Keratinocyte (primary cell): ENCODE measurements around the gene ADAMTS2. TPM values are rescaled to one million over a fixed set of nuclear protein-coding genes. Genes with fewer than 3 reads are reported as not detected.

ENCODE experiments used
- DNase-seq: peaks from one replicate; pipeline ENCODE4 v3.0.0-alpha.2; 2011; ENCODE audit warnings: low read depth, missing footprints, low spot score
- FAIRE-seq: peaks from 2 replicates; lab custom pipeline; 2011; peaks lifted over from hg19 to GRCh38; lab: Jason Lieb, UNC
- H2AFZ ChIP-seq: 2 replicates; pipeline ENCODE4 v1.6.0; 2012; ENCODE audit warnings: low read length, control low read depth, inconsistent platforms; ENCODE audit not compliant: control insufficient read depth
- H3K27ac ChIP-seq: 2 replicates; pipeline ENCODE4 v1.5.1; 2011; ENCODE audit warnings: low read length; ENCODE audit not compliant: control insufficient read depth, insufficient read depth
- H3K27me3 ChIP-seq: 3 replicates; pipeline ENCODE4 v1.6.0; 2011; ENCODE audit warnings: low read length; ENCODE audit not compliant: control insufficient read depth, insufficient read depth; ENCODE audit errors: extremely low read depth
- H3K36me3 ChIP-seq, 2 experiments: 2 replicates in 1 of 2; 3 replicates in 1 of 2; pipeline ENCODE4 v1.5.1; 2011; ENCODE audit warnings: low read length in 2 of 2, mild to moderate bottlenecking in 1 of 2; ENCODE audit not compliant: control insufficient read depth in 2 of 2, insufficient read depth in 2 of 2; ENCODE audit errors: extremely low read depth in 1 of 2
- H3K4me1 ChIP-seq: 3 replicates; pipeline ENCODE4 v1.5.1; 2011; ENCODE audit warnings: low read length; ENCODE audit not compliant: control insufficient read depth, insufficient read depth; ENCODE audit errors: extremely low read depth
- H3K4me2 ChIP-seq: 3 replicates; pipeline ENCODE4 v1.6.0; 2011; ENCODE audit warnings: low read depth, low read length; ENCODE audit not compliant: control insufficient read depth, insufficient read depth; ENCODE audit errors: extremely low read depth
- H3K4me3 ChIP-seq, 3 experiments: fragments of 200-600 bp in 1 of 3; sonication (generic) in 1 of 3; 2 replicates in 2 of 3; 3 replicates in 1 of 3; pipeline ENCODE4 v1.5.1; 2011 to 2016; ENCODE audit warnings: low read length in 3 of 3, mild to moderate bottlenecking in 3 of 3, control low read depth in 2 of 3, inconsistent platforms in 1 of 3, low read depth in 1 of 3, mixed read lengths in 1 of 3, mixed run types in 1 of 3, moderate library complexity in 1 of 3; ENCODE audit not compliant: control insufficient read depth in 2 of 3, insufficient read depth in 2 of 3; ENCODE audit errors: extremely low read depth in 1 of 3
- H3K79me2 ChIP-seq: 2 replicates; pipeline ENCODE4 v1.6.0; 2012; ENCODE audit warnings: low read length; ENCODE audit not compliant: control insufficient read depth, insufficient read depth
- H3K9ac ChIP-seq: 3 replicates; pipeline ENCODE4 v1.6.0; 2011; ENCODE audit warnings: low read length; ENCODE audit not compliant: control insufficient read depth, insufficient read depth; ENCODE audit errors: extremely low read depth
- H3K9me1 ChIP-seq: 3 replicates; pipeline ENCODE4 v1.6.0; 2011; ENCODE audit warnings: low read length; ENCODE audit not compliant: control insufficient read depth, insufficient read depth; ENCODE audit errors: extremely low read depth
- H3K9me3 ChIP-seq: 2 replicates; pipeline ENCODE4 v1.5.1; 2012; ENCODE audit warnings: low read depth, low read length; ENCODE audit not compliant: control insufficient read depth
- H4K20me1 ChIP-seq: 3 replicates; pipeline ENCODE4 v1.6.0; 2011; ENCODE audit warnings: low read length; ENCODE audit not compliant: control insufficient read depth, insufficient read depth; ENCODE audit errors: extremely low read depth
- CTCF ChIP-seq, 3 experiments: IDR thresholded peaks in 1 of 3; conservative IDR thresholded peaks in 1 of 3; optimal IDR thresholded peaks in 1 of 3; 2 replicates in 2 of 3; 3 replicates in 1 of 3; pipeline versions ENCODE3 to v1.5.1; 2011; ENCODE audit warnings: low read length in 3 of 3, mild to moderate bottlenecking in 3 of 3, moderate library complexity in 2 of 3, control low read depth in 1 of 3, inconsistent platforms in 1 of 3; ENCODE audit not compliant: insufficient read depth in 2 of 3; ENCODE audit errors: extremely low read depth in 1 of 3
- EZH2 ChIP-seq: IDR thresholded peaks from one replicate; pipeline ENCODE4 v1.6.1; 2012; ENCODE audit warnings: inconsistent platforms, mild to moderate bottlenecking, low read length, moderate library complexity
- dilution Hi-C: fragments of 300-500 bp; cut with MboI; formaldehyde crosslinking; loops from one replicate; pipeline ENCODE4 v1.7.0; 2020; ENCODE audit warnings: low sequenced_read_pairs; ENCODE audit not compliant: extremely low pct_ligation_motif_present
- polyA plus RNA-seq, 5 experiments: library from polyadenylated mRNA; depleted of rRNA in 3 of 5; stranded (reverse) in 3 of 5; stranded (forward) in 1 of 5; unstranded in 1 of 5; fragments of >200 nt; gene quantifications; 1 replicate in 1 of 5; 2 replicates in 3 of 5; 3 replicates in 1 of 5; pipeline versions ENCODE4 v1.2.1 to v1.2.3, GENCODE V29; 2011 to 2012; ENCODE audit warnings: missing spikeins in 2 of 5, low read depth in 1 of 5, low replicate concordance in 1 of 5

ADAMTS2 gene
- polyA plus RNA-seq, 1 donor (not counting 4 experiments of a cell fraction or from before 2014, with no cell fraction given), result not detected

- H3K36me3 ChIP-seq, result no peaks in the 10 kb centered on the region
- dilution Hi-C loops, result no loop called here
- H2AFZ ChIP-seq, result no peak overlapping the region
- no peak overlapping the region for H3K27ac ChIP-seq
- H3K27me3 ChIP-seq, result no peaks in the 10 kb centered on the region
- H3K4me3 ChIP-seq, result no peak overlapping the region
- no peaks in the 10 kb centered on the region for H4K20me1 ChIP-seq
- H3K79me2 ChIP-seq, result no peaks in the 10 kb centered on the region
- DNase-seq (no peak), FAIRE-seq (no peak)
- TF ChIP-seq EZH2 (no peak), CTCF (optimal IDR thresholded peaks at IDR 0.05 in 1 of 3, IDR thresholded peaks at IDR 0.05 in 1 of 3, conservative IDR thresholded peaks at IDR 0.05 in 1 of 3; ENCODE audit: extremely low read depth in 1 of 3, insufficient read depth in 2 of 3, low read length in 3 of 3) (no peak)
- H3K9me3 ChIP-seq, result peaks cover 5% of the 10 kb centered on the region
- no peak overlapping the region for H3K4me2 ChIP-seq
- H3K9ac ChIP-seq, result no peak overlapping the region
- H3K4me1 ChIP-seq, result no peaks in the 10 kb centered on the region
- H3K9me1 ChIP-seq, result no peaks in the 10 kb centered on the region
Measured at GRCh38 chr5:179241175-179241574, 104.1 kb downstream of the ADAMTS2 start.

GRCh38 chr5:179240561-179240960 is 104.7 kb downstream of the ADAMTS2 start:
- H3K9ac ChIP-seq, result no peak overlapping the region
- H3K4me1 ChIP-seq, result no peaks in the 10 kb centered on the region
- dilution Hi-C loops, result no loop called here
- H2AFZ ChIP-seq, result no peak overlapping the region
- no peaks in the 10 kb centered on the region for H3K79me2 ChIP-seq
- DNase-seq, result no peak
- no peaks in the 10 kb centered on the region for H3K36me3 ChIP-seq
- H3K9me1 ChIP-seq, result no peaks in the 10 kb centered on the region
- no peaks in the 10 kb centered on the region for H4K20me1 ChIP-seq
- FAIRE-seq, result no peak
- TF ChIP-seq EZH2 (no peak), CTCF (optimal IDR thresholded peaks at IDR 0.05 in 1 of 3, IDR thresholded peaks at IDR 0.05 in 1 of 3, conservative IDR thresholded peaks at IDR 0.05 in 1 of 3; ENCODE audit: extremely low read depth in 1 of 3, insufficient read depth in 2 of 3, low read length in 3 of 3) (no peak)
- H3K27me3 ChIP-seq, result no peaks in the 10 kb centered on the region
- H3K9me3 ChIP-seq, result peaks cover 7% of the 10 kb centered on the region
- H3K4me3 ChIP-seq, result no peak overlapping the region
- no peak overlapping the region for H3K4me2 ChIP-seq
- H3K27ac ChIP-seq, result no peak overlapping the region
